IMR-90 (cell line): ENCODE results near the gene PGBD5. TPM values are rescaled to one million over a fixed set of nuclear protein-coding genes. Genes with fewer than 3 reads are reported as not detected.

Experiments
- ATAC-seq: fragments of 200-7000 bp; cut with Tn5 transposase; 2 replicates; pipeline ENCODE4 v1.9.1; 2020; ENCODE audit warnings: low read depth, mild to moderate bottlenecking, moderate library complexity
- Bru-seq: library from RNA; stranded (reverse); fragments of 400-500 nt; gene quantifications from one replicate; lab custom pipeline; 2021; lab: Mats Ljungman, UMichigan
- BruChase-seq, 2 experiments: library from RNA; stranded (reverse); fragments of 400-500 nt; gene quantifications; one replicate each; lab custom pipeline; 2021; lab: Mats Ljungman, UMichigan
- BruUV-seq: library from RNA; stranded (reverse); fragments of 400-500 nt; replicated peaks from 2 replicates; lab custom pipeline; 2021; lab: Mats Ljungman, UMichigan
- CTCF ChIA-PET: fragments of 300-600 bp; formaldehyde crosslinking; extraction: SDS; loops from one replicate; lab custom pipeline; 2021; ENCODE audit warnings: antibody characterized with exemption; lab: Yijun Ruan, JAX
- POLR2A ChIA-PET: fragments of 300-600 bp; sonication (Branson Sonifier 250); formaldehyde crosslinking; loops from one replicate; lab custom pipeline; 2022; ENCODE audit warnings: antibody characterized with exemption; ENCODE audit not compliant: unreplicated experiment; lab: Charles Lee
- DNase-seq: peaks from one replicate; pipeline ENCODE4 v3.0.0; 2013
- H2AFZ ChIP-seq: replicated peaks from 2 replicates; pipeline ENCODE3; 2013; ENCODE audit warnings: low read length, mild to moderate bottlenecking; ENCODE audit not compliant: poor library complexity
- H2AK5ac ChIP-seq: 2 replicates; pipeline ENCODE4 v1.6.1; 2013; ENCODE audit warnings: low read depth, low read length, inconsistent platforms
- H2AK9ac ChIP-seq: replicated peaks from 2 replicates; pipeline ENCODE3; 2013; ENCODE audit warnings: mild to moderate bottlenecking, low read depth, low read length, moderate library complexity; ENCODE audit not compliant: poor library complexity
- H2BK120ac ChIP-seq: 2 replicates; pipeline ENCODE4 v1.6.1; 2013; ENCODE audit warnings: low read depth, low read length, inconsistent platforms
- H2BK15ac ChIP-seq: 3 replicates; pipeline ENCODE4 v1.6.1; 2013; ENCODE audit warnings: low read depth, low read length, inconsistent platforms
- H2BK20ac ChIP-seq: 2 replicates; pipeline ENCODE4 v1.6.1; 2013; ENCODE audit warnings: low read depth, mild to moderate bottlenecking, inconsistent platforms, low read length, moderate library complexity
- H2BK5ac ChIP-seq: 2 replicates; pipeline ENCODE4 v1.6.1; 2013; ENCODE audit warnings: mild to moderate bottlenecking, low read depth, low read length, inconsistent platforms; ENCODE audit not compliant: poor library complexity, severe bottlenecking
- H3K14ac ChIP-seq: replicated peaks from 2 replicates; pipeline ENCODE4 v1.6.1; 2013; ENCODE audit warnings: low read depth, low read length, inconsistent platforms
- H3K18ac ChIP-seq: 2 replicates; pipeline ENCODE4 v1.6.1; 2013; ENCODE audit warnings: low read depth, low read length, control low read depth
- H3K23ac ChIP-seq: 2 replicates; pipeline ENCODE4 v1.6.1; 2013; ENCODE audit warnings: low read depth, low read length, inconsistent platforms
- H3K27ac ChIP-seq: 2 replicates; pipeline ENCODE4 v1.5.1; 2013; ENCODE audit warnings: mild to moderate bottlenecking, control low read depth, low read length; ENCODE audit not compliant: insufficient read depth
- H3K27me3 ChIP-seq: 2 replicates; pipeline ENCODE4 v1.6.1; 2013; ENCODE audit warnings: low read length; ENCODE audit not compliant: control insufficient read depth, insufficient read depth
- H3K36me3 ChIP-seq: 2 replicates; pipeline ENCODE4 v1.6.1; 2013; ENCODE audit warnings: low read length, mixed read lengths; ENCODE audit not compliant: control insufficient read depth, insufficient read depth
- H3K4ac ChIP-seq: 2 replicates; pipeline ENCODE4 v1.6.1; 2013; ENCODE audit warnings: low read depth, low read length, inconsistent platforms
- H3K4me1 ChIP-seq: 2 replicates; pipeline ENCODE4 v1.6.1; 2013; ENCODE audit warnings: low read length, mixed read lengths; ENCODE audit not compliant: control insufficient read depth, insufficient read depth
- H3K4me2 ChIP-seq: 2 replicates; pipeline ENCODE4 v1.6.1; 2013; ENCODE audit warnings: low read depth, mild to moderate bottlenecking, control low read depth, low read length, moderate library complexity
- H3K4me3 ChIP-seq: 2 replicates; pipeline ENCODE4 v1.5.1; 2013; ENCODE audit warnings: low read depth, mild to moderate bottlenecking, control low read depth, low read length, moderate library complexity; ENCODE audit not compliant: insufficient read depth
- H3K56ac ChIP-seq: 2 replicates; pipeline ENCODE4 v1.6.1; 2013; ENCODE audit warnings: low read length, inconsistent platforms; ENCODE audit not compliant: insufficient read depth; ENCODE audit errors: extremely low read depth
- H3K79me1 ChIP-seq, 2 experiments: 2 replicates each; pipeline ENCODE4 v1.6.1; 2013; ENCODE audit warnings: low read length in 2 of 2, inconsistent platforms in 1 of 2, low read depth in 1 of 2
- H3K9ac ChIP-seq: 2 replicates; pipeline ENCODE4 v1.6.1; 2013; ENCODE audit warnings: low read depth, low read length, control low read depth
- H3K9me1 ChIP-seq: 2 replicates; pipeline ENCODE4 v1.6.1; 2013; ENCODE audit warnings: low read length, inconsistent platforms; ENCODE audit not compliant: insufficient read depth
- H3K9me3 ChIP-seq: 2 replicates; pipeline ENCODE4 v1.6.1; 2013; ENCODE audit warnings: low read length; ENCODE audit not compliant: control insufficient read depth, insufficient read depth
- H4K20me1 ChIP-seq: 2 replicates; pipeline ENCODE4 v1.6.1; 2013; ENCODE audit warnings: low read length, inconsistent platforms; ENCODE audit not compliant: insufficient read depth
- H4K5ac ChIP-seq: 2 replicates; pipeline ENCODE4 v1.6.1; 2013; ENCODE audit warnings: mild to moderate bottlenecking, low read depth, low read length, control low read depth
- H4K8ac ChIP-seq, 2 experiments: 2 replicates each; pipeline ENCODE4 v1.6.1; 2013; ENCODE audit warnings: low read depth in 2 of 2, low read length in 2 of 2, control low read depth in 1 of 2, inconsistent platforms in 1 of 2
- H4K91ac ChIP-seq: 2 replicates; pipeline ENCODE4 v1.6.1; 2013; ENCODE audit warnings: low read depth, low read length, inconsistent platforms; ENCODE audit not compliant: insufficient read depth
- BHLHE40 ChIP-seq: fragments of 150-350 bp; IDR thresholded peaks from 2 replicates; pipeline ENCODE4 v1.6.1; 2016; ENCODE audit warnings: mild to moderate bottlenecking, low read depth, low read length
- CEBPB ChIP-seq: IDR thresholded peaks from 2 replicates; pipeline ENCODE4 v1.6.1; 2012; ENCODE audit warnings: low read depth, low read length, improper control_type of control experiment
- FOS ChIP-seq: fragments of 150-350 bp; IDR thresholded peaks from 2 replicates; pipeline ENCODE4 v1.6.1; 2016; ENCODE audit warnings: low read depth, low read length
- MAFK ChIP-seq: IDR thresholded peaks from 2 replicates; pipeline ENCODE4 v1.6.1; 2012; ENCODE audit warnings: low read depth, low read length, improper control_type of control experiment
- MAZ ChIP-seq: IDR thresholded peaks from 2 replicates; pipeline ENCODE4 v1.6.1; 2012; ENCODE audit warnings: low read depth, mild to moderate bottlenecking, low read length, improper control_type of control experiment, moderate library complexity, borderline replicate concordance
- MXI1 ChIP-seq: IDR thresholded peaks from 2 replicates; pipeline ENCODE4 v1.6.1; 2012; ENCODE audit warnings: low read depth, mild to moderate bottlenecking, low read length, moderate library complexity, borderline replicate concordance
- NFE2L2 ChIP-seq: fragments of 150-350 bp; IDR thresholded peaks from 2 replicates; pipeline ENCODE4 v1.6.1; 2016; ENCODE audit warnings: low read depth, mild to moderate bottlenecking, low read length
- POLR2A ChIP-seq: IDR thresholded peaks from 2 replicates; pipeline ENCODE4 v1.6.1; 2012; ENCODE audit warnings: mild to moderate bottlenecking, low read depth, low read length
- RAD21 ChIP-seq: IDR thresholded peaks from 2 replicates; pipeline ENCODE4 v1.6.1; 2012; ENCODE audit warnings: low read length, improper control_type of control experiment
- RCOR1 ChIP-seq: IDR thresholded peaks from 2 replicates; pipeline ENCODE4 v1.6.1; 2012; ENCODE audit warnings: mild to moderate bottlenecking, low read length, improper control_type of control experiment; ENCODE audit not compliant: insufficient replicate concordance
- RFX5 ChIP-seq: IDR thresholded peaks from 2 replicates; pipeline ENCODE4 v1.8.0; 2012; ENCODE audit warnings: low read depth, mild to moderate bottlenecking, low read length, moderate library complexity
- SMC3 ChIP-seq: fragments of 150-350 bp; IDR thresholded peaks from 2 replicates; pipeline ENCODE4 v1.6.1; 2016; ENCODE audit warnings: low read depth, mild to moderate bottlenecking, antibody characterized with exemption, low read length, moderate library complexity
- WGBS, 2 experiments: methylation state at CpG; one replicate each; pipeline versions ENCODE4 v1.1.5 to v1.1.7; 2013; ENCODE audit warnings: missing lambda C conversion rate in 2 of 2; ENCODE audit not compliant: insufficient read length in 1 of 2; ENCODE audit errors: extremely low coverage in 2 of 2; 5-methylcytosine and 5-hydroxymethylcytosine counted together
- dilution Hi-C: fragments of 300-500 bp; cut with HindIII; formaldehyde crosslinking; loops from one replicate; pipeline ENCODE4 v1.14.3; 2018; ENCODE audit warnings: low sequenced_read_pairs; ENCODE audit not compliant: unreplicated experiment
- in situ Hi-C: fragments of 300-500 bp; cut with MboI; formaldehyde crosslinking; loops from 3 replicates; pipeline ENCODE4 v1.14.3; 2019; ENCODE audit warnings: low sequenced_read_pairs, inconsistent platforms, mixed read lengths
- intact Hi-C: fragments of 100-400 bp; cut with micrococcal nuclease; formaldehyde crosslinking; loops from 2 replicates; pipeline ENCODE4 v1.10.0; 2022
- long read RNA-seq: library from polyadenylated mRNA; unstranded; transcript quantifications from one replicate; pipeline ENCODE4 v2.0.0, GENCODE V29; 2021; ENCODE audit not compliant: unreplicated experiment
- polyA plus RNA-seq, 3 experiments: library from polyadenylated mRNA; depleted of rRNA; stranded (reverse); fragments of >200 nt; gene quantifications; 2 replicates each; pipeline ENCODE4 v1.2.3, GENCODE V29; 2012; ENCODE audit warnings: low replicate concordance in 1 of 3
- total RNA-seq: library from RNA; depleted of rRNA; stranded (reverse); fragments of >200 nt; gene quantifications from 2 replicates; pipeline ENCODE4 v1.2.3, GENCODE V29; 2012; rRNA removed

Gene PGBD5, protein sequence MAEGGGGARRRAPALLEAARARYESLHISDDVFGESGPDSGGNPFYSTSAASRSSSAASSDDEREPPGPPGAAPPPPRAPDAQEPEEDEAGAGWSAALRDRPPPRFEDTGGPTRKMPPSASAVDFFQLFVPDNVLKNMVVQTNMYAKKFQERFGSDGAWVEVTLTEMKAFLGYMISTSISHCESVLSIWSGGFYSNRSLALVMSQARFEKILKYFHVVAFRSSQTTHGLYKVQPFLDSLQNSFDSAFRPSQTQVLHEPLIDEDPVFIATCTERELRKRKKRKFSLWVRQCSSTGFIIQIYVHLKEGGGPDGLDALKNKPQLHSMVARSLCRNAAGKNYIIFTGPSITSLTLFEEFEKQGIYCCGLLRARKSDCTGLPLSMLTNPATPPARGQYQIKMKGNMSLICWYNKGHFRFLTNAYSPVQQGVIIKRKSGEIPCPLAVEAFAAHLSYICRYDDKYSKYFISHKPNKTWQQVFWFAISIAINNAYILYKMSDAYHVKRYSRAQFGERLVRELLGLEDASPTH
- total RNA-seq (0.18 and 0.28 TPM in 2 replicates), polyA plus RNA-seq (2012; rRNA removed) (0.36 and 0.37 TPM in 2 replicates), Bru-seq, nascent RNA (percentile 26 among the genes with signal in this experiment), BruChase-seq, experiment 1, labeled RNA remaining after a 6-hour chase (percentile 29 among the genes with signal in this experiment), BruChase-seq, experiment 2, labeled RNA remaining after a 2-hour chase (percentile 30 among the genes with signal in this experiment)
- 0.12 and 0.16 TPM in 2 replicates for polyA plus RNA-seq (2012; cell fraction: cytosol; rRNA removed)
- 0.09 and 0.13 TPM in 2 replicates for polyA plus RNA-seq (2012; cell fraction: nucleus; rRNA removed; ENCODE audit: low replicate concordance)
- long read RNA-seq, partial matches to known transcripts = 0 of 1 reads
- long read RNA-seq, other reads (novel, unspliced or antisense) = 1 of 1 reads

DNA sequence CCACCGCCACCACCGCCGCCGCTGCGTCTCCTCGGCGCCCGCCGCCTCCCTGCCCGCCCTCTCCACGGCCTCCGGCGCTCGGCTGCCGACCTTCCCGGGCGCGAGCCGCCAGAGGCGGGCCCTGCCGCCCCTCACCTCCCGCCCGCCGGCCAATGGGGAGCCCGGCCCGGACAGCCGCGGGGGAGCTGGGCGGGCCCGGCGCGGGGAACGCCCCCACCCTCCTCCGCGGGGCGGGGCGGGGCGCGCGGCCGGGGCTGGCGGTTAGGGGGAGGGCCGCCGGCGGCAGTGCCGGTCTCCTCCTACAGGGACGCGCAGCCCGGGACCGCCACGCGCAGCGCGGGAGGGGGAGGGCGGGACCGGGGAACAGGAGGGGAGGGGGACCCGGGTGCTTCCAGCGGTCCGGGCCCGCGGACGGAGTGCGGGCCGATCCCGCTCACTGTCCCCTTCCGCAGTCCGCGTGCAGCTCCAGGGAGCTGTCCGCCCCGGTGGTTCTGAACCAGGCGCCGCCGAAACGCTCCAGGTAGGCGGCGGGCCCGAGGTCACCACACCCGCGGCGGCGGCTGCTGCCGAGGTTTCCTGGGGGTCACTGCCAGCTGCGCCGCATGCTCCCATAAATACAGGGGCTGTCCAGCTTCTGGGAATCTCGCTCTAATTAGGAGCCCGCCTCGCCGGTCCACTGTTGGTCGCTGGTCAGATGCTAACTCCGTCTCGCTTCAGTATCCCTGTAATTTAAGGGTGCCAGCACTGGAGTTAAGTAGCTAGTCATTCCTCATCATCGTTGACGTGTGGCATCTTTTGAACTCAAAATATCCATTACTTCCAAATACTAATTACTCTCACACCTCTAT lies at the start of gene PGBD5:
Gene PGBD5 (minus strand): TSS at position 87 of the 848 bp plus-strand sequence. CDS start 404 bp downstream, outside the sequence.
- ChIA-PET CTCF (no interaction called here), POLR2A (no interaction called here)
- peak within 1 kb of the TSS; percentile 39 for H3K4me3 ChIP-seq
- no peaks in the 10 kb centered on the region for H3K79me1 ChIP-seq
- H2AK5ac ChIP-seq = no peak within 1 kb of the TSS
- no peak within 1 kb of the TSS for H2AK9ac ChIP-seq
- TF ChIP-seq RAD21 (no peak), CEBPB (no peak), RCOR1 (peak; percentile 23), NFE2L2 (no peak), RFX5 (no peak), SMC3 (no peak), MAZ (peak; percentile 40; the same call in 1 of the 2 replicates), MXI1 (peak; percentile 98), MAFK (no peak), BHLHE40 (peak; percentile 6; the same call in 1 of the 2 replicates), POLR2A (no peak), FOS (no peak)
- H3K4ac ChIP-seq = no peak within 1 kb of the TSS
- no peaks in the 10 kb centered on the region for H3K9me3 ChIP-seq
- H3K36me3 ChIP-seq = no peaks in the 10 kb centered on the region
- H3K23ac ChIP-seq = no peak within 1 kb of the TSS
- no peak within 1 kb of the TSS for H4K5ac ChIP-seq
- intact Hi-C loops = loop anchor here (10.0 kb wide), 2 partner anchors 348 to 488 kb away; no protein-coding TSS in a partner anchor
- no peak within 1 kb of the TSS for H3K27ac ChIP-seq
- dilution Hi-C loops = no loop called here
- H4K91ac ChIP-seq = no peak within 1 kb of the TSS
- no peak within 1 kb of the TSS; the same call in 1 of the 2 replicates for H3K4me2 ChIP-seq
- DNase-seq (peak; percentile 46), ATAC-seq (peak; percentile 99)
- 1% methylated on average over 35 of the region's 93 CpGs; no CpG with 5 or more reads in 1 of the 2 experiments for WGBS, 2 experiments
- no peak within 1 kb of the TSS for H3K56ac ChIP-seq
- no peak within 1 kb of the TSS for H2BK20ac ChIP-seq
- H3K4me1 ChIP-seq = no peaks in the 10 kb centered on the region; the same call in 1 of the 2 replicates
- H3K18ac ChIP-seq = no peak within 1 kb of the TSS
- no peaks in the 10 kb centered on the region for H3K9me1 ChIP-seq
- H2BK5ac ChIP-seq = no peak within 1 kb of the TSS
- BruUV-seq = no TSS peak
- no peaks in the 10 kb centered on the region for H4K20me1 ChIP-seq
- in situ Hi-C loops = no loop called here
- no peak within 1 kb of the TSS for H2BK15ac ChIP-seq
- peaks cover 28% of the 10 kb centered on the region for H3K27me3 ChIP-seq
- no peak within 1 kb of the TSS for H4K8ac ChIP-seq
- no peak within 1 kb of the TSS for H3K14ac ChIP-seq
- H3K9ac ChIP-seq = no peak within 1 kb of the TSS
- peak within 1 kb of the TSS; percentile 75 for H2AFZ ChIP-seq
- H2BK120ac ChIP-seq = no peak within 1 kb of the TSS
